HG02870 (cell line): Measurements from ENCODE around the gene SLC35A4.
"Not testable (repeated sequence)": the region's sequence is repeated elsewhere in the genome, so short reads cannot be mapped to it uniquely, and the experiment has no call there.

Experiments
- ATAC-seq: cut with Tn5 transposase; IDR thresholded peaks from one replicate; pipeline ENCODE4 v1.9.1; 2021; ENCODE audit warnings: mild to moderate bottlenecking, moderate library complexity; ENCODE audit not compliant: unreplicated experiment

The SLC35A4 gene

DNA sequence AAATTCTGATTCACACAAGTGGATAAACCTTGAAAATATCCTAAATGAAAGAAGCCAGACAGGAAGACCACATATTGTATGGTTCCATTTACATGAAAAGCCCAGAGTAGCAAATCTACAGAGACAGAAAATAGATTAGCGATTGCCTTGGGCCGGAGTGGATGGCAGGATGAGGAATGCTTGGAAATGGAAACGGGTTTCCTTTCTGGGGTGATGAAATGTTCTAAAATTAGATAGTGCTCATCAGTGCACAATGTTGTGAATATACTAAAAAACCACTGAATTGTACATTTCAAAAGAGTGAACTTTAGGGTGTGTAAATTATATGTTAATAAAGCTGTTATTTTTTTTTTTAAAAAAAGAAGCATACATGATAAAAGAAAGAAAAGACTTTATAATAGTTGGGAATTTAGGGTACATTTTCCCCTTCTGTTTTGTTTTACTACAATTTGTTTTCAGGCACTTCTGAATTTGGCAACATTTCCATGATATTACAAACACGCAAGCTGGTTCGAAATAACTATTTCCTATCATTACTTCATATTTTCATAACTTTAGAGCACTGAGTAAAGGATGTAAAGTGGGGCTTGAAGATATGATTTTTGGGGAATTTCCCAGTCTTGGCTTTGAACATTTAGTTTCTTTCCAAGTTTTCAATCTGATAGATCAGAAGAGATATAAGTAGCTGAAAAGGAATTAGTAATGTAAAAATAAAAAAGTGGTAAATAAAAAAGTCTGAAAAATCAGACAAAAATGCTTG is 23.9 kb downstream of the SLC35A4 start:
- no peak for ATAC-seq

DNA sequence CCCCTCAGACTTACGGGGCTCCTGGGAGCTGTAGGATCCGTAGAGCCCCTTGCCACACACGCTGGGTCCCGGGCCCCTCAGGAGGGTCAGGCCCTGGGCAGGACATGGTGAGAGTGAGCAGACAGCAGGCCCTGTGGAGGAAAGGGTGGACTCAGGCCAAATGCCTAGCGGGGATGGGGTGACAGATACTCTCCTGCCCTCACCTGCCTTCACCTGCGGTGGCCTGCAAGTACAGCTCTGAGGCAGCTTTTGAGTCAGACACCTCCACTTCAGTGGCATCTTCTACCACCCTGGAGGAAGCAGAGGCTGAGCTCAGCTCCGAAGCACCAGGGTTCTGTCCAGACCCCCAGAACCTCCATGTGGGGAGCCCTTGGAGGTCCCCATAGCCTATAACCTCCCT is 26.2 kb downstream of the SLC35A4 start:
- ATAC-seq: no peak

DNA sequence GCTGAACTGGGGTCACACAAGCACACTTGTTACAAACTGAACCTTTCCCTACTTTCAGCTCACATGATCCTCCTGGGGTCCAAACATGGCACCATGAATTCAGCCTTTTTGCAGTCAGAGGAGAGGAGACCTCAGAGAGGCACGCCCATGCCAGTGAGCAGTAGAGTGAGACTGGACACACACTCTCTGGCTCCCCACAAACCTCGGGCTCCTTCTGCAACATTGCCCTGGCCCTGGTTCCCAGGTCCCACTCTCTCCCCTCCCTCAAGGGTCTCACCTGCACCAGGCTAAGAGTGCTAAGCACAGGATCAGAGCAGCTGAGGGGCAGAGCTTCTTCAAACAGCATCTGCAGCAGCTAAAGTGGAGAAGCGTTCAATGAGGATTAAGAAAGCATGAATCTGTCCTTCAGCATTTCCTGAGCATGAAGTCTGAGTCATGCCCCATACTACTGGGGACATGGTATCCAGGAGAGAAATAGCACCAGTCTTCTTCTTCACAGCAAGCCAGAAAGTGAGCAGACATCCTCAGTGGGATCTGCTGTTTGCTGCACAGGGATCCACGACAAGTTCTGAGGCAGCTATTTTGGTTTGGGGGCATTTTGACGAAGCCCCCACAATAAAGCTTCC is 27.2 kb downstream of the SLC35A4 start:
- no peak for ATAC-seq

DNA sequence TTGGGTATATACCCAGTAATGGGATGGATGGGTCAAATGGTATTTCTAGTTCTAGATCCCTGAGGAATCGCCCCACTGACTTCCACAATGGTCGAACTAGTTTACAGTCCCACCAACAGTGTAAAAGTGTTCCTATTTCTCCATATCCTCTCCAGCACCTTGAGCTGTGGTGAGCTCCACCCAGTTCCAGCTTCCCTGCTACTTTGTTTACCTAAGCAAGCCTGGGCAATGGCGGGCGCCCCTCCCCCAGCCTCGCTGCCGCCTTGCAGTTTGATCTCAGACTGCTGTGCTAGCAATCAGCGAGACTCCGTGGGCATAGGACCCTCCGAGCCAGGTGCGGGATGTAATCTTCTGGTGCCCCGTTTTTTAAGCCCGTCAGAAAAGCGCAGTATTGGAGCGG is 28.4 kb downstream of the SLC35A4 start:
- ATAC-seq: not testable (repeated sequence)

DNA sequence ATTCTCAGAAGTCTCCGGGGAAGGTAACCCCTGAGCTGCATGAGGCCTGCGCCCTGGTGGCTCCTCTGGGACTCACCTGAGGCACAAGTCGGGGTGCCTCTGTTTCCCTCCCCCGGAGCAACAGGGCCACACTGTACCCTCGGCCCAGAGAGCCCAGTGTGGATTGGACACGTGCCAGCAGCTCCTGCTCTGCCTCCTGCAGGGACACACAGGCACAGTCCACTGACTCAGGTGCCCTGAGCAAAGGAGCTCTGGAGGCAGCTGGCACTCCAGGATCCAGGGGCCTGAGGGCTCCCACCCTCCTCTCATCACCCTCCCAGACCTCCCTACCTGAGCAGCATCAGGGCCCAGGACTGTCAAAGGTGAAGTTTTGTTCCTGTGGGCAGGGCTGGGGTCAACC is 29.5 kb downstream of the SLC35A4 start:
- ATAC-seq: no peak

DNA sequence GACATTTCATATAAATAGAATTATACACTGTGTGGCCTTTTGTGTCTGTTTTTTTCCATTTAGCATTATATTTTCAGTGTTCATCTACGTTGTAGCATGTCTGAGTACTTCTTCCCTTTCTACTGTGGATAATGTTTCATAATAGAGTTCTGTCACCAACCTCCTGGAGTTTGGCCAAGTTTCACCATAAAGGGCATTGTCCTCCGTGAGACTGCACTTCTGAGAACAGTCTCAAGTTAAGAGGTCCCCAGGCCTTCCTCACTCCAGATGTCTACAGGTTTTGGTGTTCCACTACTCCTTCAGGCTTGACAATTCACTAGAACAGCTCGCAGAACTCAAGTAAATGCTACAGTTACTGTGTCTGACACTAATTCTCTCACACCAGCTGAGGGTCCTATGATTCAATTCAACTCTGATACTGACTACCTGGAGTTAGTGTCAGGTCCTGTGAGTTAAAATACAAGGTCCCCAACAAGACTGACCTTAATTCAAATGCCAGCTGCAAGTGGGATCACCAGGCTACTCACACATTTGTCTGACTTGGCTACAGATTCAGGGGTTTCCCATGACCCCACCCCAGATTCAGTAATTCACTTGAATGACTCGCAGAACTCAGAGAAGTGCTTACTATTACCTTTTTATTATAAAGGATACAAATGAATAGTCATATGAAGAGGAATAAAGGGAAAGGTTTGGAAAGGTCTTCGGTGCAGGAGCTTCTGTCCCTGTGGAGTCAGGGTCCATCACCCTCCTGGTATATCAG is 31.1 kb downstream of the SLC35A4 start:
- ATAC-seq: no peak

DNA sequence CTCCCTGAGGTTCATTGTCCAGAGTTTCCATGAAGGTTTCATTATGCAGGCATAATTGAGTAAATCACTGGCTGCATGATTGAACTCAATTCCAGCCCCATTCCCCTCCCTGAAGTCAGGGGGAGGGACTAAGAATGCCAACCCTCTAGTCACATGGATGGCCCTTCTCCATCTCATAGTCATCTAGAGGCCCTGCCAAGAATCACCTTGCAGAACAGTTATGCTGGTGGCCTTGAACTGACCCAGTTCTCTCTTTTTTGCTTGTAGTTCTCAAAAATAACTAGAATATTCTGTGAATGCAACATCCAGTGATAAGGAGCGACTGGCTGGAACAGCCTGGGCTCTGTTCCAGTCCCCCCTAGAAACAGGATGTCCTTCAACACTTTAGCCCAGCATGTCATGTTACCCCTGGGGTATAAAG is 31.7 kb downstream of the SLC35A4 start:
- no peak for ATAC-seq

DNA sequence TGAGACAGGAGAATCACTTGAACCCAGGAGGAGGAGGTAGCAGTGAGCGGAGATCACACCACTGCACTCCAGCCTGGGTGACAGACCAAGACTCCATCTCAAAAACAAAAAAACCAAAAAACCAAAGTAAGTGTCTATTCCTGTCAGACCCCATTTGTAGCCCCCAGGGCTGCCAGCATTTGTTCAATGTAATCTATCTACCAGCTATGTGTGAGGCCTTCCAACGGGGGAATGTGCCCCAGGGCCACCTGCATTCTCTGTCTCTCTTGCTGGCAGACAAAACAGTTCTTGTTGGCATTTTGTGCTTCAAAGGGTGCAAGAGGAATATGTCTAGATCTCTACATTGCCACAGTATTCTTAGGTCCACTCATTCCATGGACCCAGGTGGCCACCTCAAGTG is 34.2 kb downstream of the SLC35A4 start:
- ATAC-seq: no peak

DNA sequence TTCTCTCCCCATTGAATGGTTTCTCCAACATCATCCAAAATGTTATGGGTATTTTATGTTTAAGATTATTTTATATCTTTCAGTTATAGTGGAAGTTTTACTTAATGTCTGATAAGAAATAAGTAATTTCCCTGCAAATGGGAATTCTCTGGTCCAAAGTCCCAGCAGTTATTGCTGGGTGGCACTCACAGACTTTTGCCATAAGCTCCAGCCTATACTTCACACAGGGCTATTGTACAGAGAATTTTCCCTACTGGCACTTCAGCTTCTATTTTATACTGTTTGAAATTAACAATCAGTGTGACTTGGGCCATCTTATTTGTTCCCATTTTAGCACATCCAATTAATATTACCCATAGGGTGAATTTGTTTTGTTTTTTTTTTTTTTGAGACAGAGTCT is 35.5 kb downstream of the SLC35A4 start:
- ATAC-seq: no peak

DNA sequence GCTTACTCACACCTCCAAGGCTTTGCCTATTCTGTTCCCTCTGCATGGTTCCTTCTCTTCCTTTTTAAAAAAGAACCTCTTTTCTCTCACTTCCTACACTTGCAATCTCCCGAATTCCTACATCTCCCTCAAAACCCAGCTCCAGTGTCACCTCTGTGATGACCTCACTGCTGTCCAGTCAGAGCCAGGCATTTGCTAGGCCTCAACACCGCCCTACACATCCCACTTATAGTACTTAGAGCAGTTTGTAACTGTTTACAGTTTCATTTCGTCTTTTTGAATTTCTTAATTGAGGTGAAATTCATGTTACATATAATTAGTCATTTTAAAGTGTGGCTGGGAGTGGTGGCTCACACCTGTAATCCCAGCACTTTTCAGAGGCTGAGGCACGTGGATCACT is 37.5 kb downstream of the SLC35A4 start:
- ATAC-seq: no peak

DNA sequence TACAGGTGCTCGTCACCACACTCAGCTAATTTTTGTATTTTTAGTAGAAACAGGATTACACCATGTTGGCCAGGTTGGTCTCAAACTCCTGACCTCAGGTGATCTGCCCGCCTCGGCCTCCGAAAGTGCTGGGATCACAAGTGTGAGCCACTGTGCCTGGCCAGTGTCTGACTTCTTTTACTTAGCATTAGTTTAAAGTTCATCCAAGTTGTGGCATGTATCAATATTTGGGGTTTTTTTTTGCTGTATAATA is 38.7 kb downstream of the SLC35A4 start:
- not testable (repeated sequence) for ATAC-seq

DNA sequence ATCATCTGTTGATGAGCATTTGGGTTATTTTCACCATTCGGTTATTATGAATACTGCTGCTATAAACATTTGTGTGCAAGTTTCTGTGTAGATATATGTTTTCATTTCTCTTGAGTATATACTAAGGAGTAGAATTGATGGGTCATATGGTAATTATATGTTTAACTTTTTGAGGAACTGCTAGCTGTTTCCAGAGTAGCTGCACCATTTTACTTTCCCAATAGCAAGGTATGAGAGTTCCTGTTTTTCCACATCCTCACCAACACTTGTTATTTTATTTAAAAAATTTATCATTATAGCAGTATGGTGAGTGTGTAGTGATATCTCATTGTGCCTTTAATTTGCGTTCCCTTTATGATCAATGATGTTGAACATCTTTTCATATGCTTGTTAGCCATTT is 39.1 kb downstream of the SLC35A4 start:
- no peak for ATAC-seq

DNA sequence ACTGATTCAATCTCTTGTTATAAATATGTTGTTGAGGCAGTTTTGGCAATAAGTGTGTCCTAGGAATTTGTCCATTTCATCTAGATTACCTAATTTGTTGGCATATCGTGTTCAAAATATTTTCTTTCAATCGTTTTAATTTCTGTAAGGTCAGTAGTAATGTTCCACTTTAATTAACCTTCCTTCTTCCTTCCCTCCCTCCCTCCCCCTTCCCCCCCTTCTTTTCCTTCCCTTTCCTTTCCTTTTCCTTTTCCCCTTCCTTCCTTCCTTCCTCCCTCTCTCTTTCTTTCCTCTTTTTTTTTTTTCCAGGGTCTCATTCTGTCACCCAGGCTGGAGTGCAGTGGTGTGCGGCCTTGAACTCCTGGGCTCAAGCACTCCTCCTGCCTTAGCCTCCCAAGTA is 41.3 kb downstream of the SLC35A4 start:
- no peak for ATAC-seq

DNA sequence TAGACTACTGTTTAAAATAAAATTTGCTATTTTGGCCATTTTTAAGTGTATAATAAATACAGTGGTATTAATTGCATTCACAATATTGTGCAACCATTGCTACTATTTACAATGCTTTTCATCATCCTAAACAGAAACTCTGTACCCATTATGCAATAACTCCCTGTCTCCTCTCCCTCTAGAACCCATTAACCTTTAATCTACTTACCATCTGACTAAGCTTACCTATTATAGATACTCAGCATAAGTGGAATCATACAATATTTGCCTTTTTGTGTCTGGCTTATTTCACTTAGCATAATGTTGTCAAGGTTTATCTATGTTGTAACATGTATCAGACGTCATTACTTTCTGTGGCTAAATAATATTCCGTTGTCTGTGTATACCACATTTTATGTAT is 42.4 kb downstream of the SLC35A4 start:
- ATAC-seq: no peak

DNA sequence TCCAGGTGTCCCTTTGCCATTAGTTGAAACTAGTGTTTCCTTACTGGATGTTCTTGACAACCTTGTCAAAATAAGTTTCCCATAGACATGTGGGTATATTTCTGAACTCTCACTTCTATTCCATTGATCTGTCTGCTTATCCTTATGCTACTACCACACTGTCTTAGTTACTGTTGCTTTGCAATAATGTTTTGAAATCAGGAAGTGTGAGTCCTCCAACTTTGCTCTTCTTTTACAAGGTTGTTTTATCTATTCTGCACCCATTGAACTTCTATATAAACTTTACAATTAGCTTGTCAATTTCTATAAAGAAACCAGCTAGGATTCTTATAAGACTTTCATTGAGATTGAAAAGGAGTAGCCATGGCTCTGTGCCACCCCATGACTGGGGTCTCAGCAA is 44.1 kb downstream of the SLC35A4 start:
- ATAC-seq: no peak

DNA sequence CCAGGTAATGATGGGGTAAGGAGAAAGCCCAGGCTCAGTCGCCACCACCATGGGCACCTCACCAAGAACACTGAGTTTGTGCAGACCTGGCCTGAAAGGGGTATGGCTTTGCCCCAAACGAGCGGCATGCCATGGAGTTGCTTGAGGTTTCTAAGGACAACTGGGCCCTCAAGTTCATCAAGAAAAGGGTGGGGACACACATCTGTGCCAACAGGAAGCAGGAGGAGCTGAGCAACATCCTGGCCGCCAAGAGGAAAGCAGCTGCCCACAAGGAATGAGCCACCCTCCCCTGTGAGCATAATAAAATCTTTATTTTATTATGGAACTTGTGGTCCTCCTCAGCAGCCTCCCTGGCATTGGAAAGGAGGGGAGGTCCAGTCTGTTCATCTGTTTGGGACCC is 44.5 kb downstream of the SLC35A4 start:
- no peak for ATAC-seq

DNA sequence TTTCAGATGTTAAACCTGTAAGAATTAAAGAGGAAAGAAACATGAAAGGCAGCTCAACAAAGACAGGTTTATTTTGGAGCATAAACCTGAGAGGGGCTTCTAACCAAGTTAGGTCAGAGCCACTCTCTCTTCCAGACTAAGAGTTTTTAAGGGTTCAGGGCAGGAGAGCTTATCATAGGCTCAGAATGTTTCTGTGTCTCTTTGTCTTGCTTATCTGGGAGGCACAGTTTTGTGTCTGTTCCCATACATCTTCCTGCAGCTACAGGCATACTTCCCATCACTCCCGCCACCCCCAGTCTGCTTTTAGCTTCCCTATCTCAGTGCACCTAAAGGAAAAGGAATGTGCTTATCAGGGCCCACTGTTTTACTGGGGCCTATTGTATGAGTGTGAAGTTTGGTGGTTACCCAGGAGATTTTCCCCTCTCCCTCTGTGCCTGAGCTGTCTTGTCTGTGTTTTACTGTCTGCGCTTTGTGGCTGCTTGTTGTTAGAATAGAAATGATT is 46.4 kb downstream of the SLC35A4 start:
- no peak for ATAC-seq
